HUES6 (cell line): Measurements from ENCODE around the gene NAT8.
"Not testable (repeated sequence)": the region's sequence is repeated elsewhere in the genome, so short reads cannot be mapped to it uniquely, and the experiment has no call there.

Experiments used
- H3K27ac ChIP-seq: 2 replicates; pipeline ENCODE4 v1.7.0; 2013; ENCODE audit warnings: low read depth, mild to moderate bottlenecking, low read length, inconsistent platforms
- H3K27me3 ChIP-seq: 2 replicates; pipeline ENCODE4 v1.6.1; 2013; ENCODE audit warnings: low read length; ENCODE audit not compliant: control insufficient read depth, insufficient read depth
- H3K36me3 ChIP-seq: 2 replicates; pipeline ENCODE4 v1.6.1; 2013; ENCODE audit warnings: low read length; ENCODE audit not compliant: control insufficient read depth, insufficient read depth
- H3K4me1 ChIP-seq: 2 replicates; pipeline ENCODE4 v1.6.1; 2013; ENCODE audit warnings: low read length; ENCODE audit not compliant: control insufficient read depth, insufficient read depth
- H3K4me3 ChIP-seq: 2 replicates; pipeline ENCODE4 v1.5.1; 2013; ENCODE audit warnings: low read depth, low read length
- H3K9ac ChIP-seq: one replicate; pipeline ENCODE4 v1.6.1; 2013; ENCODE audit warnings: mild to moderate bottlenecking, low read length
- H3K9me3 ChIP-seq: 2 replicates; pipeline ENCODE4 v1.6.1; 2013; ENCODE audit warnings: low read depth, low read length; ENCODE audit not compliant: control insufficient read depth, insufficient read depth

The NAT8 gene

GRCh38 chr2:73642338-73643018 is at the start of gene NAT8:
TSS of gene NAT8 (minus strand) at chr2:73642422. CDS start at chr2:73641628, 794 bp downstream.
- Histone ChIP-seq H3K27ac (no peak within 1 kb of the TSS), H3K9me3 (peaks cover 28% of the 10 kb centered on the region), H3K36me3 (no peaks in the 10 kb centered on the region), H3K4me1 (no peaks in the 10 kb centered on the region), H3K4me3 (no peak within 1 kb of the TSS), H3K9ac (no peak within 1 kb of the TSS), H3K27me3 (peaks cover 3% of the 10 kb centered on the region)

- not testable (repeated sequence) for H3K4me1 ChIP-seq, H3K4me3 ChIP-seq, H3K27ac ChIP-seq, H3K9me3 ChIP-seq, H3K27me3 ChIP-seq, H3K36me3 ChIP-seq, H3K9ac ChIP-seq
These were observed 48.3 kb upstream of the NAT8 start for GRCh38 chr2:73690372-73691088.

GRCh38 chr2:73688494-73688893 is 46.3 kb upstream of the NAT8 start:
- not testable (repeated sequence) for H3K9me3 ChIP-seq, H3K4me3 ChIP-seq, H3K9ac ChIP-seq, H3K4me1 ChIP-seq, H3K27me3 ChIP-seq, H3K36me3 ChIP-seq, H3K27ac ChIP-seq

- peaks cover 2% of the 10 kb centered on the region; the same call in 1 of the 2 replicates for H3K9me3 ChIP-seq
- no peak overlapping the region for H3K4me3 ChIP-seq
- no peaks in the 10 kb centered on the region for H3K27me3 ChIP-seq
- no peak overlapping the region for H3K9ac ChIP-seq
- H3K27ac ChIP-seq: no peak overlapping the region
- no peaks in the 10 kb centered on the region for H3K36me3 ChIP-seq
- no peaks in the 10 kb centered on the region for H3K4me1 ChIP-seq
These were observed 43.7 kb upstream of the NAT8 start for GRCh38 chr2:73685764-73686438.

- not testable (repeated sequence) for H3K27me3 ChIP-seq, H3K4me1 ChIP-seq, H3K9me3 ChIP-seq, H3K9ac ChIP-seq, H3K27ac ChIP-seq, H3K4me3 ChIP-seq, H3K36me3 ChIP-seq
These were observed 42.7 kb upstream of the NAT8 start for GRCh38 chr2:73684905-73685304.

GRCh38 chr2:73684325-73684724 is 42.1 kb upstream of the NAT8 start:
- not testable (repeated sequence) for H3K27ac ChIP-seq, H3K27me3 ChIP-seq, H3K9me3 ChIP-seq, H3K36me3 ChIP-seq, H3K4me1 ChIP-seq, H3K4me3 ChIP-seq, H3K9ac ChIP-seq

GRCh38 chr2:73679951-73680571 is 37.8 kb upstream of the NAT8 start:
- not testable (repeated sequence) for H3K36me3 ChIP-seq, H3K27ac ChIP-seq, H3K4me3 ChIP-seq, H3K4me1 ChIP-seq, H3K27me3 ChIP-seq, H3K9me3 ChIP-seq, H3K9ac ChIP-seq

- H3K4me3 ChIP-seq, H3K4me1 ChIP-seq, H3K36me3 ChIP-seq, H3K27ac ChIP-seq, H3K9me3 ChIP-seq, H3K27me3 ChIP-seq, H3K9ac ChIP-seq: not testable (repeated sequence)
These were observed 37.0 kb upstream of the NAT8 start for GRCh38 chr2:73679237-73679636.

GRCh38 chr2:73678008-73678407 is 35.8 kb upstream of the NAT8 start:
- not testable (repeated sequence) for H3K36me3 ChIP-seq, H3K9me3 ChIP-seq, H3K27me3 ChIP-seq, H3K4me3 ChIP-seq, H3K4me1 ChIP-seq, H3K27ac ChIP-seq, H3K9ac ChIP-seq

- H3K27me3 ChIP-seq, H3K4me1 ChIP-seq, H3K4me3 ChIP-seq, H3K27ac ChIP-seq, H3K9ac ChIP-seq, H3K9me3 ChIP-seq, H3K36me3 ChIP-seq: not testable (repeated sequence)
These were observed 34.0 kb upstream of the NAT8 start for GRCh38 chr2:73676211-73676610.

- not testable (repeated sequence) for H3K9ac ChIP-seq, H3K4me1 ChIP-seq, H3K4me3 ChIP-seq
These were observed 32.5 kb upstream of the NAT8 start for GRCh38 chr2:73674696-73675157.

More at GRCh38 chr2:73674696-73675157, 32.5 kb upstream of the NAT8 start:
- not testable (repeated sequence) for H3K27me3 ChIP-seq, H3K9me3 ChIP-seq, H3K36me3 ChIP-seq, H3K27ac ChIP-seq
